ENCODE results near the gene ECE2. TPM values are rescaled to one million over a fixed set of nuclear protein-coding genes. Genes with fewer than 3 reads are reported as not detected.

ECE2 gene
- not detected in 2 replicates for total RNA-seq (2014; rRNA removed; shearing (Covaris generic))

DNA sequence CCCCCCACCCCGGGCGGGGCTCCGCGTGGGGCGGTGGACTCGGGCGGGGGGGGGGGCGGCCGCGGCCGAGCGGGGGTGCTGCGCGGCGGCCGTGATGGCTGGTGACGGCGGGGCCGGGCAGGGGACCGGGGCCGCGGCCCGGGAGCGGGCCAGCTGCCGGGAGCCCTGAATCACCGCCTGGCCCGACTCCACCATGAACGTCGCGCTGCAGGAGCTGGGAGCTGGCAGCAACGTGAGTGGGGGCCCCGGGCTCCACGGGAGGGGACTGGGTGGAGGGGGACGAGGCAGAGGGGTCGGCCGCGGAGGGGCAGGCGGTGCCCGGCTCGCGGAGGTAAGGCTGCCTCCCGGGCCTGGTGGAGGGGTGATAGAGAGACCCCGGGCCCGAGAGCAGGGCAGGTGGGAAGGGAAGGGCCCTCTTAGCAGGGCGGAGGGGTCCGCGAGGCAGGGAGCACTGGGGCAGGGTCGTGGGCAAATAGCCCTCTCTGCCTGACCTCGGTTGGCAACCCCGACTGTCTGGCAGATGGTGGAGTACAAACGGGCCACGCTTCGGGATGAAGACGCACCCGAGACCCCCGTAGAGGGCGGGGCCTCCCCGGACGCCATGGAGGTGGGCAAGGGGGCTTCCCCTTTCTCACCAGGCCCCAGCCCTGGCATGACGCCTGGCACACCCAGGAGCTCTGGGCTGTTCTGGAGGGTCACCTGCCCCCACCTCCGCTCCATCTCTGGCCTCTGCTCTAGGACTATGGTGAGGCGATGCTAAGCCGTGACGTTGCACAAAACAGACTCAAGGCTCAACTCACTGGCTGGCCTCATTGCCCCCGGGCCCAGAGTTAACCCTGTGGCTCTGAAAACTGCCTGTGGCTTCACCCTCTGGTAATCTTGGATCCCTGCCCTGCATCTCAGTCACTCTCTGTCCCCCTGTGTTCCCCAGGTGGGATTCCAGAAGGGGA lies at the start of gene ECE2:
TSS of gene ECE2 (plus strand) at position 62 of the 950 bp plus-strand sequence. CDS start at position 194, 132 bp downstream.
- DNase-seq (ENCODE audit: low spot score): no peak

GRCh38 chr3:184227481-184227935 lies 48.3 kb upstream of the ECE2 start:
- DNase-seq (ENCODE audit: low spot score): peak; percentile 18

GRCh38 chr3:184228376-184229137 lies 47.3 kb upstream of the ECE2 start:
- DNase-seq (ENCODE audit: low spot score): no peak

DNA sequence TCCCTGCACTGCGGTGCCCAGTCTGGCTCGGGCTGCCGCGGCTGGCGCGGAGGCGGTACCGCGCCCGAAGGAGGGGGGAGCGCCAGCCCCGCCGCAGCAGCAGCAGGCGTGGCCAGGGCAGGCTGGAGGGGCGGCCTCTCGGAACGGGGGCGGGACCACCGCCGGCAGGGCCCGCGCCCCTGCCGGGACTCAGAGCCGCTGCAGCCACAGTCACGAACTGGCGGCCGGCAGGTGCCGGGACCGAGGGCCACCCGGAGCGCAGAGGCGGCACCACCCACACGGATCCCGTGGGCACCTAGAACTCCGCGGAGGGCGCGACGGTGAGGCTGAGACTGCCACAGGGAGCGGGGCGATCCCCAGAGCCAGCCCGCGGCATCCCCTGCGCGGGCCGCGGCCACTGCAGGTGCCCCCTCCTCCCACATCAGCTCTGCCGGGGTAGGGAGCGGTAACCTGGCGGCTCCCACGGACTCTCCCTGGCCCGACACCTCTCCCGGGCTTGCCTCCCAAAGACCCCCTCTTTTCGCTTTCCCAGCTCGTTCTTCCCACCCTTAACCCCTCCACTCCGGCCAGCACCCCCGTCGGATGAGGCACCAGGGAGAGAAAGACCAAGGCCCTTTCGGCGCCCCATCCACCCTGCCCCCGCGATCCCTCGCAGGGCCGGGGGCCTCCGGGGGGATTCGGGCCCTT lies 46.3 kb upstream of the ECE2 start, which contains the start of gene VWA5B2:
TSS of gene VWA5B2 (plus strand) at position 192 of the 687 bp plus-strand sequence. CDS start 944 bp downstream, outside the sequence.
- DNase-seq (ENCODE audit: low spot score): peak; percentile 42

DNA sequence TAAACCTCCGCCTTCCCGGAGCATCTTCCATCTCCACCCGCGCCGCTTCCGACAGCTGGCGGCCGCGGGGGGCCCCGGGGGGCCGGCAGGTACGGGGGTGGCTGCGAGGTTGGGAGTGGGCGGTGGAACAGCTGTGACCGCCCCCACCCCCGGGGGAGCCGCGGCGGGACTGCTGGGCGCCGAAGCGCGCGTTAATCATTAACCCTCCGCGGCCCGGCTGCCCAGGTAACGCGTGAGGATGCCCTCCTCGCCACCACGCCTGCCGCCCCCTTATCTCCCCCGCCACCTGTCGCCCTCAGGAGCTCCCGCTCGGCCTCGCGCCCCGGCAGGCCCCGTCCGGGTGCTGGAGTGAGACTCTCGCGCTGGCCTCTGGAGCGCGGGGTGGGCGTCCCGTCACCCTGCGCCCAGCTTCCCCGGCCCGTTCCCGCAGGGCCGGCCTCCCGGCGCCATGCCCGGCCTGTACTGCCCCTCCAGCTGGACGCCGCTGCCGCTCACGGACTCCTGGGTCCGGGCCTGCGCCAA lies 45.7 kb upstream of the ECE2 start:
- DNase-seq (ENCODE audit: low spot score): no peak

GRCh38 chr3:184230603-184231528 lies 45.0 kb upstream of the ECE2 start:
- no peak for DNase-seq (ENCODE audit: low spot score)

- no peak for DNase-seq (ENCODE audit: low spot score)
Observed at GRCh38 chr3:184231671-184232070, 44.2 kb upstream of the ECE2 start.

DNA sequence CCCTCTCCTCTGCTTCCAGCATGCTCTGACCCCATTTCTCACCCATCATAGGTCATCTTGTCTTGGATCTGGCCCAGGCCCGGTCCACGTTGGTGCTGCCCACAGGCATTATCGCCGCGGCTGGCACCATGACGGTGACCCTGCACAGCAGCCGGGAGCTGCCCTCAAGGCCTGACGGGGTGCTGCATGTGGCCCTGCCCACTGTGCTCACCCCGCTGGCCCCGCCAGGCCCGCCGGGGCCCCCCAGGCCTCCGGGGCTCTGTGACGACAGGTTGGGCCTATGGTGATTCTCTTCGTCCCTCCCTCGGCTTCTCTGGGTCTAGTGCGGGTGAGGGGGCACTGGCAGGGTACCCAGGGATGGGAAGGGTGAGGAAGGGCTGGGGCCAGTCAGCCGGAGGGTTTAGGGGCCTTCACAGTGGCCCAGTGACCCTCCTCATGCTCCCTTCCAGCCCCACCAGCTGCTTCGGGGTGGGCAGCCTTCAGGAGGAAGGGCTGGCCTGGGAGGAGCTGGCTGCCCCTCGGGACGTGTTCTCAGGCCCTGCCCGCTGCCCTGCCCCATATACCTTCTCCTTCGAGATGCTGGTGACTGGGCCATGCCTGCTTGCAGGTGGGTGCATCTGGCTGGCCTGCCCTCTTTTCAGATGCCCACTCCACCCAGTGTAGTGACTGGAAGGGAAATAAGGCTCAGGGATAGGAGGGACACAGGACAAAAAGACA lies 42.5 kb upstream of the ECE2 start:
- no peak for DNase-seq (ENCODE audit: low spot score)

DNA sequence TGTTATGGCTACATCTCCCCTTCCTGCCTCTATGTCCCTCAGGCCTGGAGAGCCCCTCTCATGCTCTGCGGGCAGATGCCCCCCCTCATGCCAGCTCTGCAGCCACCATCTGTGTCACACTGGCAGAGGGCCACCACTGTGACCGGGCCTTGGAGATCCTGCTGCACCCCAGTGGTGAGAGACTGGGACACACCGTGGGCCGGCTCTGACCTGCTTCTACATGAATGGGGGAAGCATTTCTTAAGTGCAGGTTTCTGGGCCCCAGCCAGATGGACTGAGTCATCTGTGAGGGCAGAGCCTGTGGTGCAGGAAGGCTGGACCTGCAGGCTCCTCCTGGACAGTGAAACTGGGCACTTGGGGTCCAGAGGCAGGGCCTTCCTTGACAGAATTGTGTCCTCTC lies 41.6 kb upstream of the ECE2 start:
- peak; percentile 94 for DNase-seq (ENCODE audit: low spot score)

GRCh38 chr3:184234671-184235380 lies 41.0 kb upstream of the ECE2 start:
- no peak for DNase-seq (ENCODE audit: low spot score)

- DNase-seq (ENCODE audit: low spot score): no peak
Observed at GRCh38 chr3:184235381-184236032, 40.3 kb upstream of the ECE2 start.

DNA sequence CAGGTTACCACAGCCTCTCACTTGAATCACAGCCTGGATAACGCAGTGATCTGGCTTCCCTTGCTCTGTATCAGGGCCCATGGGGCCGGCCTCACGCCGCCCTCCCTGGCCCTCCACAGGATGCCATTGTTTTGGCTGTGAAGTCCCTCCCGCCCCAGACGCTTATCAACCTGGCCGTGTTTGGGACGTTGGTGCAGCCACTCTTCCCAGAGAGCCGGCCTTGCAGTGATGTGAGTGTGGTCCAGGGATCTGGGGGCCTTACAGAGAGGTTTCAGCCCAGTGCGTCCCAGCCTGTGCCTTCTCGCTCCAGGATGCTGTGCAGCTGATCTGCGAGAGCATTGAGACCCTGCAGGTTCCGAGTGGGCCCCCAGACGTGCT lies 39.8 kb upstream of the ECE2 start:
- DNase-seq (ENCODE audit: low spot score): no peak

DNA sequence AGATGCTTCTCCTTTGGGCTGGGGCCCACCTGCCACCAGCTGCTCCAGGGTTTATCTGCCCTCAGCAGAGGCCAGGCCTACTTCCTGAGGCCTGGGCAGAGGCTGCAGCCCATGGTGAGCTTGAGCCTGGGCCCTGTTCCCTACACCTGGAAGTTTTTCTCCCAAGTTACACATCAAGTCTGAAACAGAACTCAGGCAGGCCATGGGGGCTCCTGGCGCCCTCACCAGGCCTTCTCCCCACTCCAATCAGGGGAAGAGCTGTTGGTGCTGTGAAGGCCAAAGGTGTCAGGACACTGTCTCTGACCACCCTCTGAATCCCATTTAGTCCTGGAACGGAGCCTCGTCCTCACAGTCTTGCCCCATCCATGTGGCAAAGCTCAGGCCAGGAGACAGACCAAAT lies 39.2 kb upstream of the ECE2 start:
- DNase-seq (ENCODE audit: low spot score): no peak

GRCh38 chr3:184237211-184237610 lies 38.6 kb upstream of the ECE2 start:
- DNase-seq (ENCODE audit: low spot score): no peak

DNA sequence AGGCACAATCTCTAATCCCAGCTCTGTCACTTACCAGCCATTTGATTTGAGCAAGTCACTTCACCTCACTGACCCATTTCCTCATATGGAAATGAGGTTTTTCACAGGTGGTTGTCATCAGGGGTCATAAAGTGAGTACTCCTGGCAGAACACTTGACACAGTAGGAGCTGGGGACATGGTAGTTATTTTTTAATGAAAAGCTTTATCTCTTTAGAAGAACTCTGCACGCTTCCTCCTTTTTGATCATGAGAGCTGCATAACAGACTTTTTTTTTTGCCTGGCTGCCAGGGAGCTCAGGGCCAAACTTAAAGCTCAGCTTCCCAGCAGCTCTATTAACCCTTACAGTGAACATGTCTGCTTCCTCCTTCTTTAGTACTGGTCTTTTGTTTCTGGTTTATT lies 38.0 kb upstream of the ECE2 start:
- DNase-seq (ENCODE audit: low spot score): no peak

- DNase-seq (ENCODE audit: low spot score): no peak
Observed at GRCh38 chr3:184238246-184238818, 37.5 kb upstream of the ECE2 start.

DNA sequence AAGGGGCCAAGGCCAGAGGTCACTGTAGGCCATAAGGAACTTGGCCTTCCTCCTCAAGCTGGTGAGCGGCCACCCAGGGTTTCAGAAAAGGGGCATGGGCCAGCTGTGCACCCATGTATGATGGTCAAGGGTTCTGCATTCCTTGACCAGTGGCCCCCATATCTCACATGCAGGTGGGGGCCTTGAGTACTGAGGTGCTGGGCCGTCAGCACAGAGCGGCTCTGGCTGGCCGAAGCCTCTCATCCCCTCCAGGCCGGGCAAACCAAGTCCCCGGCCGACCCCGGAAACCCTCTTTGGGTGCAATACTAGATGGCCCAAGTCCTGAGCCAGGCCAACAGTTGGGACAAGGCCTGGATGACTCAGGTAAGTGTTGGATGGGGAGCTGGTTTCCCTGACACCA lies 36.6 kb upstream of the ECE2 start:
- DNase-seq (ENCODE audit: low spot score): no peak

- DNase-seq (ENCODE audit: low spot score): no peak
Observed at GRCh38 chr3:184239708-184240107, 36.1 kb upstream of the ECE2 start.

All from A172 (cell line).